Measurements from ENCODE around the gene PIK3CA.
A peak's percentile ranks its signal among the peaks of the same experiment; 100 is the strongest.
"Not testable (repeated sequence)": the region's sequence is repeated elsewhere in the genome, so short reads cannot be mapped to it uniquely, and the experiment has no call there.

PIK3CA gene

GRCh38 chr3:179147873-179148615 lies at the start of gene PIK3CA:
TSS of gene PIK3CA (plus strand) at chr3:179148357. CDS start at chr3:179198826, 50,469 bp downstream.
- DNase-seq = peak; percentile 97

- no peak for DNase-seq
Observed at GRCh38 chr3:179098388-179099077, 49.6 kb upstream of the PIK3CA start.

- DNase-seq = no peak
Observed at GRCh38 chr3:179100652-179101051, 47.5 kb upstream of the PIK3CA start.

GRCh38 chr3:179105881-179106280 lies 42.3 kb upstream of the PIK3CA start:
- no peak for DNase-seq

GRCh38 chr3:179107617-179108016 lies 40.5 kb upstream of the PIK3CA start:
- no peak for DNase-seq

- no peak for DNase-seq
Observed at GRCh38 chr3:179108086-179108485, 40.1 kb upstream of the PIK3CA start.

GRCh38 chr3:179113903-179114302 lies 34.3 kb upstream of the PIK3CA start:
- no peak for DNase-seq

GRCh38 chr3:179115444-179115843 lies 32.7 kb upstream of the PIK3CA start:
- not testable (repeated sequence) for DNase-seq

- no peak for DNase-seq
Observed at GRCh38 chr3:179116816-179117215, 31.3 kb upstream of the PIK3CA start.

GRCh38 chr3:179132191-179132890 lies 15.8 kb upstream of the PIK3CA start:
- DNase-seq = not testable (repeated sequence)

- DNase-seq = no peak
Observed at GRCh38 chr3:179133575-179133974, 14.6 kb upstream of the PIK3CA start.

- DNase-seq = no peak
Observed at GRCh38 chr3:179136195-179136594, 12.0 kb upstream of the PIK3CA start.

GRCh38 chr3:179141890-179142289 lies 6.3 kb upstream of the PIK3CA start:
- DNase-seq = no peak

- peak; percentile 78 for DNase-seq
Observed at GRCh38 chr3:179146911-179147513, 1.1 kb upstream of the PIK3CA start.

- no peak for DNase-seq
Observed at GRCh38 chr3:179147514-179147872, 664 bp upstream of the PIK3CA start.

- peak; percentile 70 for DNase-seq
Observed at GRCh38 chr3:179148616-179149405, 654 bp downstream of the PIK3CA start.

- peak; percentile 60 for DNase-seq
Observed at GRCh38 chr3:179149406-179149867, 1.3 kb downstream of the PIK3CA start.

GRCh38 chr3:179149951-179150350 lies 1.8 kb downstream of the PIK3CA start:
- no peak for DNase-seq

- no peak for DNase-seq
Observed at GRCh38 chr3:179150610-179151009, 2.5 kb downstream of the PIK3CA start.

GRCh38 chr3:179151474-179151873 lies 3.3 kb downstream of the PIK3CA start:
- DNase-seq = no peak

- no peak for DNase-seq
Observed at GRCh38 chr3:179156170-179156569, 8.0 kb downstream of the PIK3CA start.

- no peak for DNase-seq
Observed at GRCh38 chr3:179156775-179157174, 8.6 kb downstream of the PIK3CA start.
